GOT3 (cell line): ENCODE results near the gene PID1.
A peak's percentile ranks its signal among the peaks of the same experiment; 100 is the strongest.

Experiments
- DNase-seq: peaks from one replicate; lab custom pipeline; 2025; ENCODE audit warnings: mixed read lengths; lab: John Stamatoyannopoulos, UW

The PID1 gene, protein sequence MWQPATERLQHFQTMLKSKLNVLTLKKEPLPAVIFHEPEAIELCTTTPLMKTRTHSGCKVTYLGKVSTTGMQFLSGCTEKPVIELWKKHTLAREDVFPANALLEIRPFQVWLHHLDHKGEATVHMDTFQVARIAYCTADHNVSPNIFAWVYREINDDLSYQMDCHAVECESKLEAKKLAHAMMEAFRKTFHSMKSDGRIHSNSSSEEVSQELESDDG

DNA sequence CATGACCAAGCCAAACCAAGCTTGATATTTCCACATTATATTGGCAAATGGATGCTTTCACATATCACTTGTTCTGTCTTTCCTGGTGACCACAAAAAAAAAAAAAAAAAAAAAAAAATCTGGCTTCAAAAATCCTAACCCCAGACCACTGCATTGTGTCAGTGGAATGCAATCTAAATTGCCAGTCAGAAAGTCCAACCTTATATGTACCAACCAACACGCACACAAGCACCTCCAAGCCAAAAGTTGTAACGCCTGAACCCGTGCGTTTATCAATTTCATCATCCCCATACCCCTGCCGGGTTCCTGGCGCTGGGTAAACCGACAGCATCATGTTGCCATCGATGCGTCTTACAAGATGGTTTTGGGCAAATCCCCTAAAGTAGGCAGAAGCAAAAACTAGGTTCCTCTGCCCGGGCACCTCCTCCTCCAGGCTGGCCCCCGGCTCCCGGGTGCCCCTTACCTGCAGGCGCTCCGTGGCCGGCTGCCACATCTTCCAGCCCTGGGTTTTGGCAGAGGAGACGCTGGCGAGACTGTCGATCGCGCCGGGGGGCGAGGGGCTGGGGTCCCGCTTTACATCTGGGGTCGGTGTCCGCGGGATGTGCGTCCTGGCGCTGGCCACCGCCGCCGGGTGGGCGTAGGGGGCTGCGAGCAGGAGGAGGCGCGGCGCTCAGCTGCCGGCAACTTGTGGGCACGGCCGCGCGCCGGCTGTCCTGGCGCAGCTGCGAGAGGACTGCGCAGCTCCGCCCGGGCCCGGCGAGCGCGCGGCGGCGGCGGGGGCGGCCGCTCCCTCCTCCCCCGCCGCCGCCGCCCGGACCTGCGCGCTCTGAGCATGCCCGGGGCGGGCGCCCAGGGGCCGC is at the start of gene PID1:
Gene PID1, minus strand, starts transcription at position 737 of the 860 bp plus-strand sequence. Its CDS starts 244 bp downstream, at position 493.
- no peak for DNase-seq

DNA sequence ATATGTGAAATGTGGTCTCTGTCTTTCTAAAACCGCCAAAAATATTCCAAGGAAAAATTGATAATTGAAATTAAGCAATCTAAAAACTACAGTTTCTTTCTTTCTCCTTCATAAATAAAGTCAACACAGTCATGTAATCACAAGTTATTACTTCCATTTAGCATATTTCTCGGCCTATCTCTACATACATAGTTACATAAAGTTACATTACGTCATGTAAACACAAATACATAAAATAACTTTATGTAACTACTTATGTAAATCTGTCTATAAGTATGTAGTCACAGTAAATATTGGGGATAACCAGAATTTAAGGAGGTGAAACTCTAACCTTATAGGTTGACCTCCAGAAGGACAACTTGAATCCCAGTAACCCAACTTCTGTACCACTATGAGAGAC is 48.5 kb upstream of the PID1 start:
- no peak for DNase-seq

DNA sequence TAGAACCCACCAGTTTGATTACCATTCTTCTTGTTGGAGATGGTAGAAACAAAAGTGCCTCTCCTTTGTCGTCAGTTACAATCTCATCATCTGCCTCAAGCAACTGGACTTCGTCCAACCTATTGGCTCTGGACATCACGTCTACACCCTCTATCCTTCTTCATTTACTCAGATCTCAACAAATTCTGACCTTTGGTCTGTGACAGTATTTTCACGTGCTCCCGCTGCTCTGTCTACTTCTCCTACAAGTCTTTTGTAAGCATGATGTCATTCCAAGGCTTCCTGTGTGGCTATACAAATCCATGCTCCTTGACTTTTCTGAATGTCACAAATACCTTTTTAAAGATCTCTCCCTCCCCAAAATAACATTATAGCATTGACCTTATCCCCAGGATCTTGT is 43.0 kb upstream of the PID1 start:
- DNase-seq = no peak

DNA sequence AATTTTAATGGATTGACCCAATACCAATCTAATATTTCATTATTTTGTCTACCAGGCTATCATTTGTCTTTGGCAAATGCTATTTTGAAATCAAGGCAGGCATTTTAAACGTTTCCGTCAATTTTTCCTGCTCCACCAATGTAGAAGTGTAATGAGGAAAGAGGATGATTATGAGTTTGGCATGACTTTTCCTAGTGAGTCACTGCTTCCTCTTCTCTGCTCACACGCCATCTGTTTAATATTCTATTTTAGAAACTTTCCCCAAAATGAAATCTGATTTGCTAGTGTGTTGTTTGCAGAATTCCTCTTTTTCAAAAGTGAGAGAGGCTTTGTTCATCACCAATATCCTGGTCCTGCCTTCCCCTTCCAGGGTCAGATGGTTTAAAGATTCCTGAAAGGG is 42.5 kb upstream of the PID1 start:
- DNase-seq = no peak

DNA sequence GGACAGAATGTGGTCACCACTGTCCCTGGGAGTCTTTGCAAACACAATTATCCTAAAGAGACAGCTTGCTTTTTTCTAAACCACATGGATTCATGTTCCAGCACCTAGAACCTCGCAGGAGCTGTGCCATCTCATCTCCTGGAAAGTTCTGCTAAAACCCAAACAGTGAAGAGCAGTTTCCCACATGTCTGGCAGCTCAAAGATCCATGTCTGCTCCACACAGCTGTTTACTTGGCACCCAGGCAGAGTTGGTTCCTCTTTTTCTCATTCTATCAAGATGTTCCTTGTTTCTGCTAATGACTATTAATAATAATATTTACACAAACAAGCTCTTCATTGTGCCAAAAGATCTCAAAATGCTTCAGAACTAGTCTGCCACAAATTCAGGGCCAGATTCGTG is 30.1 kb upstream of the PID1 start:
- DNase-seq = no peak

DNA sequence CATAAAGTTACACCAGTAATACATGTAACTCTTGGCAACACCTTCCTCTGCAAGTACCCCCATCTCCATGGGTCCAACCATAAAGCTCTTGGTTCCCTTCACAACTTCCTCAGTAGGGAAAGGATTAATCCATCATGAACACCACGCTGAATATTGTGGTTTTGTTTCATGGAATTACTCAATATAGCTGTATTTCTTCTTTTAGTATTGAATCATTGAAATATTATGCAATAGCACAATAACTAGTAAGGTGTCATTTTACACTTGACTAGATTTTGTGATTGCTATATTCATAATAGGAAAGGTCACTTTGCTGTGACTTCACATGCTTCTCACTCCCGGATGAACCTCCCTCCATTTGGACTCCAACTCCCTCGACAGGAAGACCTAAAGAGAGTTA is 29.7 kb upstream of the PID1 start:
- DNase-seq = no peak

DNA sequence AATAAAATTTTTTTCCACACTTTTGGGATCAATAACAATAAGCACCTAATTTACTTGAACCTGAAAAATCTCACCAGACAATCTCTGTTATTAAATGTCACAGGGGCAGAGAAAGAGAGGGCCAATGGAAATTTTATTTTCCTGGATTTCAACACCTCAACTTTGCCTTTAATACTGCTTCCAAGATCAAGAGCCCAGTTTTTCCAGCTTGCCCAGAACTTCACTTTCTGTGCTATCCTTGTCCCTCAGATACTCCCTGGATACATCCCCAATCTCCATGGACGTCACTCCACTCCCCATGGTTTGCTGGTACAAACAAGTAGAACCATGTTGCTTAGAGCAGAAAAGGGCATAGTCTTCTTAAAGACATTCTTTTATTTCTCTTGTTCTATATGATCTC is 29.3 kb upstream of the PID1 start:
- no peak for DNase-seq

DNA sequence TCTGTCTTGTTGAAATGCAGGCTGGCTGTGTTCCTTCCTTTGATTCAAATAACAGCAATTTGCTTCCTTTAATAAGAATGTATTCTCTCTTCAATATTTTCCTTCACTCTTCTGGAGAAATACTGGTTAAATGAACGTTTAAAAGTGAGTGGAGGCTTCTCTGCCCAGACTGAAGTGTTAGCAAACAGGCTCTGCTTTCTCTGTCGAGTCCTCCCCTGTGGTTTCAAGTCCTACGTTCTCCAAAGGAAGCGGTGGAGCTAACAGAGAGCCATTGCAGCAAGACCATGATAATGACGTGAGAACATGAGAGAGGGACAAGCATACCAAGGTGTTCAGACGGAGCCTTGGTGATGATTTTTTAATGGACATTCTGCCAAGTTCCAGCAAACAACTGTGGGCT is 26.2 kb upstream of the PID1 start:
- DNase-seq = no peak

DNA sequence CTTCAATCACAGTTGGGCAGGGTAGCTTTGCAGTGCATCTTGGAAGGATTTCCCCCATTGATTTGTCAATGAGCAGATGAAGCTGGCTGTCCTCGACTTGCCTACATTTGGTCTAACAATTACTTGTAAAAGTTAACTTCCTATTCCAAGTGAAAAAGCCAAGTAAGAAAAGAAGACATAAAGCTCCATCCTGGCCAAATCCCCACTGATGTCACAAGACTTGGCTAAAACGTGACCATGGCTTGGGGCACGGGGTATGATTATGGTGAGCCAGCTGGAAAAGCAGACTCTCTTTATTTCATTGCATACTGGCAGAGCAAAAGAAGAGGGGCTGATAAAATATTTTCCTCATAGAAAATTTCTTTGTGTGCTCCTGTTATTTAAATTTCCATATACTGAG is 25.4 kb upstream of the PID1 start:
- no peak for DNase-seq

DNA sequence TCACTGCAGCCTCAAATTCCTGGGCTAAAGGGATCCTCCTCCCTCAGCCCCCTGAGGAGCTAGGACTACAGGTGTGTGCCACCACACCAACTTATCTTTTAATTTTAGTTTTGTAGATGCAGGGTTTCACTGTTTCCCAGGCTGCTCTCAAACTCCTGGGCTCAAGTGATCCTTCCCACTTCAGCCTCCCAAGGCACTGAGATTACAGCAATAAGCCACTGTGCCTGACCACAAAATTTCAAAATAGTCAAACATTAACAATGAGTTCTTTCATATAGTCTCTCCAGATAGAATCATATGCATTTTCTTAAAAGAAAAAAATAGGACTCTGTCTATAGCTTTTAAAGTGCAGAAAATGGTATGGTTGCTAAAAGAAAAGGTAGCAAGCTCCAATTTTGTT is 24.9 kb upstream of the PID1 start:
- DNase-seq = no peak

DNA sequence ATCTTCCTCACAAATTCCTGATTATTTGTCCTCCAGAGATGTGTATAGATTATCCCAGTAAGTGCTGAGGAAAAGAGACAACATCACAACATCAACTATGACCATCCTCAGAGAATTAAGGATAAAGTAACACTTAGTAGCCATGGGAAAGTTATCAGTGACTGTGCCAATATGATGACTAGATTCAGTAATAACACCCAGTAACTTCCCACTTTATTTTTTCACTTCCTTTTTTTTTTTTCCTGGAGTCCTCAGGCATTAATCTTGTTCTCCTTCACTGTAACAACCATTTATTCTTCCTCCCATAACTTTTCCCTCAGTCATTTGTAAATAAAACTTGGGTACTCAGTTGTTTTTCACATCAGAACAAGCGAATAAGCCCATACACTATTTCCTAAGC is 16.7 kb upstream of the PID1 start:
- DNase-seq = no peak

DNA sequence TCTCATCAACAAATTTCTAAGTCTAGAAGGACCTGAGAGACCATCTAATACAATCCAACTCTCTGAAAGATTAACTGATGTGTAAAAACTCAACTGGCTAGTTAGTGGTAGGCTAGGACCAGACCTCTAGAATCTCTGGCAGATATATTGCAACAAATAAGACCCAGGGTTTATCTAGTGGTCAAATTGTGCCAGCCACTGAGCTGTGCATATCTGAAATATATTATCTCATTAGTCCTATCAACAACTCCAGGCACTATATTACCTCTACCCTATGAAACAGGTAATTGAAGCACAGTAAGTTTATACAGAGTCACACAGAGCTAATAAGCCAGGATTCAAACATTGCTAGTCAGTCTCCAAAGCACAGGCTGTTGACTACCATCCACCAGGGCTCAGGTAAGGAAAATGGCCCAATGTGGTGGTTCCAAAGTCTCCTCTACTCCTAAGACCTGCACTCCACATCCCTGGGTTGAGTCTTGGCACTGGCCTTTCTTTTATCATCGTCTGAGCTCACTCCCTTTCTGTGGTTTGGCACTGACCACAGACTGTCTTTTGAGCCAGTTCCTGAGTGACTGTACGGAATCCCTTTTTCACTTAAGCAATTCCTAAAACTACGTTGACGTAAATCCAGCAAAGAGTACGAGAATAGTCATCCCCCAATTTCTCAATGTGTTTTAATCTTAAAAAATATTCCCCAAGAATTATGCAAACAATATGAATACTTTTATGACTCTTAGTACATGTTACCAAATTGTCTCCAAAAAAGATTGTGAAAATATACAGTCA is 11.9 kb upstream of the PID1 start:
- peak; percentile 5 for DNase-seq

DNA sequence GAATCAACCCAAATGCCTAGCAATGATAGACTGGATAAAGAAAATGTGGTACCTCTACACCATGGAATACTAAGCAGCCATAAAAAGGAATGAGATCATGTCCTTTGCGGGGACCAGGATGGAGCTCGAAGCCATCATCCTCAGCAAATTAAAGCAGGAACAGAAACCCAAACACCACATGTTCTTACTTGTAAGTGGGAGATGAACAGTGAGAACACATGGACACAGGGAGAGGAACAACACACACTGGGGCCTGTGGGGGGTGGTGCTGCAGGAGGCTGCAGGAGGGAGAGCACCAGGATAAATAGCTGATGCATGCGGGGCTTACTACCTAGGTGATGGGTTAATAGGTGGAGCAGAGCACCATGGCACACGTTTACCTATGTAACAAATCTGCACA is 8.4 kb upstream of the PID1 start:
- no peak for DNase-seq

DNA sequence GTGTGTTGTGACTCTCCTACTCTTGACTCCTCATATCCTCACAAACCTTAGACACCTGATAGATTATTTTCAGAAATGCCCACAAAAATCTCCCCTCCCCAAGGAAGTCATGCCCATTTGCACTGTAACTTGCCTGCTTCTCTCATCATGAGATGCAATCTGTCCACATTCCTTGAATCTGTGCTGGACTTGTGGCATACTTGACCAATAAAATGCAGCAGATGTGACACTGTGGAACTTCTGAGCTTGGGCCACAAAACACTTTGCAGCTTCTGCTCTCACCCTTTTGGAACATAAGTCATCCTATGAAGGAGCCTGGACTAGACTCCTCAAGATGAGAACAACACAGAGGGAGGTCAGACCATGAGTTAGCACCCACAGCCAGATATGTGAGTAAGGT is 4.4 kb upstream of the PID1 start:
- no peak for DNase-seq

DNA sequence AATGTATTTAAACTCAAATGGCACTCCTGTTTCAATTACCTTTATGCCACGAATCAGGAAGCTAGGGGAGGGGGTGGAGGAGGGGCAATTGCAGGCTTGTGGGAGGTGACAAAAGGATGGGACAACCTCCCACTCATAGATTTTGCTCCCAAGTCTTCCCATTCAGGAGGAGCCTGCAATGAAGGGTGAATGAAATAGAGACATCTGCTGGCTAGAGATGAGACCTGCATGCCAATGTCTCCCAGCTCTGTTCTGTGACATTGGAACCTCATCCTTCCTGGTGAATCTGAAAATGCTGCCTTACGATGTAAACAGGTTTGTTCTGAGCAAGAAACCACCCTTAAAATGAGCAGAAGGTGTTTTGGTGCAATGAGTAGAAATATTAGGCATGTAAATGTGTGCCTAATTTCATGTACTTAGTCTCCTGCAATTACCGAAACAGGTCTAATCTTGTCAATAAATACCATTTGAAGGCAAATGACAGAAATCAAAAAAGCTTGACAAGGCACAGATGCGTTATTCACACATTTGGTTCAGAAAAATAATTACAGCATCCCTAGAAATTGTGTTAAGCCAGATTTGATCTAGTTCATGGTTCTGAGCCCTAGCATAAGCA is 2.7 kb upstream of the PID1 start:
- no peak for DNase-seq

DNA sequence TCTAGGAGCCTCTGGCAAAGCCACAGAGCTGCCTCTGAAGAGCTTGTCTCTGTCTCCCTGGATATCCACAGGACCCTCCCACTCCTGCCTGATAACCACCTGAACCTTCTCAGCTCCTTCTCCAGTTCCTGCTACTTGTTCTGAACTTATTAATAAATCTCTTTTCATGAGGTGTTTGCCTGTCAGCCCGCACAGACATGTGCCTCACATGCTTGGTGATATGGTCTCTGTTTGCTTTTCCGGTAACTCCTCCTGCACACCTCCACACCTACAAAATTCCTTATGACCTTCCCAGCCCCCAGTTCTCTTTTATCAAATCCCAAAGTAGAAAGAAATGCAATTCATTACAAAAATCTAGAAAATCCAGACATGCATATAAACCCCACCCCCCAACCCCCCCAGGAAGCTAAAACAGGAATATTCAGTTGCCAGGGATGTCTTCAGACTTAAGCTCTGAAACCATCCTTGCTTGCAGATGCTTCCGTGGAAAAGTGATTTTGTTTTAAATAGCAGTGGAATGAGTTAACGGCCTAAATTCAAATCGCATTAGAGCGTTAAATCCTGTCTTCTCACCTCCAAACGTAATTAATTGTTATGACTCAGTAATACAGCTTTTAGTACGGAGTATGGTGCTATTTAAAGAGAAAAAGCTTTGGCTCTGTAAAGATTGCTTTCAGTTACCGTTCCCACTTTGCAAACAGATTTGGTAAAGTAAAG is 2.1 kb upstream of the PID1 start:
- no peak for DNase-seq

DNA sequence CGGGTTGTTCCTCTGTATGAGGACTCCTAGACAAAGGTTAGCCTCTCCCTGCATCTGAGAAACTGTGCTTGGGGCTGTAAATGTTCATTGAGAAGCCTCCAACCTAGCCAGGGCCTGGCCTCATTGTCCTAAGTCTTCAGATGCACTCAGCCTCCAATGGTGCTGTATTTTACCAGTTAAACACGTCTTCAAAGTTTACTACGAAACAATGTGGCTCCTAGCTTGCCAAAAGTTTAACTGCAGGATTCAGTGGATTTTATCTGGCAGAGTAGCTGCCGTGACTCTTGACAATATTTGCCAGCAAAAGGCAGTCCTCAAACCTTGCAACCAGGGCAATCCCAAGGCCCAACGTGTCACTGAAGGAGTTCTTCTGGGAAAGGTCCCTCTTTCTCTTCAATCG is 1.1 kb downstream of the PID1 start:
- no peak for DNase-seq

DNA sequence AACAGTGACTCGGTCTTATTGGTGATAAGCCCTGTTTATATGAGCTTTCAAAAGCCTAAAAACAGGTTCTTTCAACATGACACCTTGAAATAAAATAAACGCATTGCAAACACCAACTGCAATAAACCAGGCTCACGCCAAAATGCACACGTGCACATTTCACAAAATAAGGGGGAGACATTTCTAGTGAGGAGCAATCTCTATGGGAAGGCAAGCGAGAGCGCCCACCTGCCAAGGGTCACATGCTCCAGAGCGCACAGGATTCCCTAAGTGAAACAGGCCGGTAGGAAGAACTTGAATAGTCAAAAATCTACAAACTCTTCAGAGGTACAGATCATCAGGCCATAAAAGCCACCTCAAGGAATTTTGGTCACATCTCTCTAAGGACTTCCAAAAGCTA is 1.9 kb downstream of the PID1 start:
- DNase-seq = no peak

DNA sequence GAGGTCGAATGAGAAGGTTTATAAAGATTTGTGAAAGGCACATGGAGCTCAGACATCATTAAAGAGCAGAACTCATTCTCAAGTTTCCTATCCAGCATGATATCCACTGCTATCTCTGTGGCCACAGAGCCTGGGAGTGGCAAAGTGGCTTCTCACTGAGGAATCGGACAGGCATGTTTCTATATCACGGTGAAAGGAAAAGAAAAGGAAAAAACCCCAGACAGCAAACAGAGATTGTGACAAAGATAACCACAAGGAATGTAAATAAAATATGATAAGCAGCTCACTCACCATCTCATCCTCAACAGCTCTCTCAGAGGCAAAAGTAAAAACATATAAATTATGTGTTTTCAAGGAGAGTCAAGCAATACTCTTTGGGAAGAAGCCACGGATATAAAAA is 2.5 kb downstream of the PID1 start:
- no peak for DNase-seq

DNA sequence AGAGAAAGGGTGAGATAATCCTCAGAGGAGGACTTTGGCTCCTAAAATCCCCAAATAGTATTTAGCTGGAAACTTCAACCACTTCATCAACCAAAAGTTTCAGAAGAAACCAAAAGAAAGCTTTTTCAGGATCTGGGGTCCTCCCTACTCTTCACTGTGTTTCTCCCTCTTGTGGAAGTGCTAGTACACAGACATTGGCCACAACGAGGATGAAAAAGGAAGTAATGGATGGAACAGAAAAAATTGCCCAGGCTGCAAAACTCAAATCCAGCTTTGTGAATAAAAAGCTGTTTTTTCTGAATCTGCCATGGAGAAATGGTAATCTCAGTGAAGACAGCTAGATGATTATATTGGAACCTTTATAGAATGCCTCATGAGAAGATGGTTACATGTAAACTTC is 4.0 kb downstream of the PID1 start:
- no peak for DNase-seq

DNA sequence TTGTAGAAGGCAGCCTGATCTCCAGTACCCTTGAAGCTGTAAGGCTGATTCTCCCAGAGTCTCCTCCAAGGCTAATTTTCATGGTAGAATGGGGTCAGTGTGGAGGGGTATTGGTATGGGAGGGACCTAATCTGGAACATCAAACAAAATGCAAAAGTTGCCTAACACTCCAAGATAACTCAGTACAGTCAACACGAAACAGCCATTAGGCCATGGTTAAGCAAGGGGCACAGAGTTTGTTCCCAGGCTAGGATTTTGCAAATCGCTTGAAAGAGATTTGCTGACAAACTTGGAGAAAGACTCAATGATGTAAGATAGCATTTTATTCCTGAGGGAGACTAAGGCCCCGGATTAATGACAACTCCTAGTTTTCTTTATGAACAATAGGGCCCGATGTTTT is 5.4 kb downstream of the PID1 start:
- no peak for DNase-seq

DNA sequence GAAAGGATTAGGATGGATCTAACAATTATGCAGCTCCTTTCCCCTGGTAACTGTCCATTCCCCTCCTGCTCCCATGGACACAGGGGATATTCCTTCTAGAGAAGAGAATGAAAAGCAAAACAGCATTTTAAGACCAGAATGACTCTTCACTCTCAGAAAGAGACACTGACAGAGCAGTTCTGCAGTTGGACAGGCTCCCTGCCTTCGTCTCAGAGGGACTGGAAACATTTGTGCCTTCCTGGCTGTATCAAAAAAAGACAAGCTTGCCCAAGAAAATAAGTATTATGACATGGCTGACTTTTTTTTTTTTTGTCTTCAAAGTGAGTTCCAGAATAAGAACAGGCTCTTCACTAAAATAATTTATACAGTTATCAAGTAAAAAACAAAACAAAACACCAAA is 9.5 kb downstream of the PID1 start:
- DNase-seq = no peak
